ENCODE data around the gene IL4I1.

DNA sequence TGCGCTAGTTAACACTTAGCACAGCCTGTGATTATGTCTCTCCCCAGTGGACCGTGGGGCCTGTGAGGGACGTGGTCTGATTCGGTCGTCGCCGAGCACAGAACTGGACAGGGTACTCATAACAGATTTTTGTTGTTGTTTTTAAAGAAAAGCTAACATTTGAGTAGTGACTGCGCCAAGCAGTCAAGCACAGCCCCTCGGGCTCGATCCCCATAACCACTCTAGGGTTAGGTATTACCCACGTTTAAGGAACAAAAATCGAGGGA is 46.5 kb downstream of the IL4I1 start:
- TF ChIP-seq POLR2A (IDR thresholded peaks at IDR 0.05; ENCODE audit: extremely low read depth, insufficient read length), result no peak
- TF ChIP-seq, protein P1, sequence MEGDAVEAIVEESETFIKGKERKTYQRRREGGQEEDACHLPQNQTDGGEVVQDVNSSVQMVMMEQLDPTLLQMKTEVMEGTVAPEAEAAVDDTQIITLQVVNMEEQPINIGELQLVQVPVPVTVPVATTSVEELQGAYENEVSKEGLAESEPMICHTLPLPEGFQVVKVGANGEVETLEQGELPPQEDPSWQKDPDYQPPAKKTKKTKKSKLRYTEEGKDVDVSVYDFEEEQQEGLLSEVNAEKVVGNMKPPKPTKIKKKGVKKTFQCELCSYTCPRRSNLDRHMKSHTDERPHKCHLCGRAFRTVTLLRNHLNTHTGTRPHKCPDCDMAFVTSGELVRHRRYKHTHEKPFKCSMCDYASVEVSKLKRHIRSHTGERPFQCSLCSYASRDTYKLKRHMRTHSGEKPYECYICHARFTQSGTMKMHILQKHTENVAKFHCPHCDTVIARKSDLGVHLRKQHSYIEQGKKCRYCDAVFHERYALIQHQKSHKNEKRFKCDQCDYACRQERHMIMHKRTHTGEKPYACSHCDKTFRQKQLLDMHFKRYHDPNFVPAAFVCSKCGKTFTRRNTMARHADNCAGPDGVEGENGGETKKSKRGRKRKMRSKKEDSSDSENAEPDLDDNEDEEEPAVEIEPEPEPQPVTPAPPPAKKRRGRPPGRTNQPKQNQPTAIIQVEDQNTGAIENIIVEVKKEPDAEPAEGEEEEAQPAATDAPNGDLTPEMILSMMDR (IDR thresholded peaks at IDR 0.05; ENCODE audit: low read depth, low read length), result no peak
- TF ChIP-seq, protein P2, sequence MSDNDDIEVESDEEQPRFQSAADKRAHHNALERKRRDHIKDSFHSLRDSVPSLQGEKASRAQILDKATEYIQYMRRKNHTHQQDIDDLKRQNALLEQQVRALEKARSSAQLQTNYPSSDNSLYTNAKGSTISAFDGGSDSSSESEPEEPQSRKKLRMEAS (IDR thresholded peaks at IDR 0.05; ENCODE audit: low read depth, low read length), result no peak
- no peak for TF ChIP-seq MYC (IDR thresholded peaks at IDR 0.05; ENCODE audit: low read depth, low read length)

All from NB4 (cell line).